G401 (cell line): Measurements from ENCODE around the gene DAZ3. TPM values are rescaled to one million over a fixed set of nuclear protein-coding genes. Genes with fewer than 3 reads are reported as not detected.
"Not testable (repeated sequence)": the region's sequence is repeated elsewhere in the genome, so short reads cannot be mapped to it uniquely, and the experiment has no call there.

Experiments
- DNase-seq: peaks from one replicate; pipeline ENCODE4 v3.0.0-alpha.2; 2015; ENCODE audit warnings: low spot score
- in situ Hi-C: cut with HindIII; loops from 2 replicates; pipeline ENCODE4 v1.10.0; 2016; ENCODE audit warnings: low sequenced_read_pairs, mixed read lengths
- total RNA-seq: library from RNA; depleted of rRNA; stranded (reverse); fragments of >200 nt; shearing (Covaris generic); gene quantifications from 2 replicates; pipeline ENCODE4 v1.2.3, GENCODE V29; 2014; rRNA removed

DAZ3 gene
- total RNA-seq, result not detected in 2 replicates

GRCh38 chrY:24813293-24813692 lies at the start of gene DAZ3:
Gene DAZ3, minus strand, starts transcription at chrY:24813393. Its CDS starts 208 bp downstream, at chrY:24813185.
- DNase-seq, result not testable (repeated sequence)

GRCh38 chrY:24833619-24834018 lies 20.4 kb upstream of the DAZ3 start, which contains the start of gene DAZ4:
Gene DAZ4, plus strand, starts transcription at chrY:24833919. Its CDS starts 208 bp downstream, at chrY:24834127.
- DNase-seq, in situ Hi-C loops: not testable (repeated sequence)

More at GRCh38 chrY:24813293-24813692, at the start of gene DAZ3:
- in situ Hi-C loops, result not testable (repeated sequence)

GRCh38 chrY:24825069-24825468 lies 11.9 kb upstream of the DAZ3 start:
- in situ Hi-C loops, DNase-seq: not testable (repeated sequence)

GRCh38 chrY:24824184-24824879 lies 11.1 kb upstream of the DAZ3 start:
- DNase-seq, in situ Hi-C loops: not testable (repeated sequence)

GRCh38 chrY:24821836-24822235 lies 8.6 kb upstream of the DAZ3 start:
- DNase-seq, in situ Hi-C loops: not testable (repeated sequence)

Other genes with a start within 250 kb of the DAZ3 start
- gene BPY2B, start 195.4 kb downstream of the DAZ3 start, total RNA-seq, result not detected in 2 replicates
- not detected in 2 replicates for gene DAZ4, start 20.5 kb upstream of the DAZ3 start, total RNA-seq
- not detected in 2 replicates for gene BPY2C, start 238.7 kb upstream of the DAZ3 start, total RNA-seq